Measurements from ENCODE around the gene AKR1C8.

The AKR1C8 gene

DNA sequence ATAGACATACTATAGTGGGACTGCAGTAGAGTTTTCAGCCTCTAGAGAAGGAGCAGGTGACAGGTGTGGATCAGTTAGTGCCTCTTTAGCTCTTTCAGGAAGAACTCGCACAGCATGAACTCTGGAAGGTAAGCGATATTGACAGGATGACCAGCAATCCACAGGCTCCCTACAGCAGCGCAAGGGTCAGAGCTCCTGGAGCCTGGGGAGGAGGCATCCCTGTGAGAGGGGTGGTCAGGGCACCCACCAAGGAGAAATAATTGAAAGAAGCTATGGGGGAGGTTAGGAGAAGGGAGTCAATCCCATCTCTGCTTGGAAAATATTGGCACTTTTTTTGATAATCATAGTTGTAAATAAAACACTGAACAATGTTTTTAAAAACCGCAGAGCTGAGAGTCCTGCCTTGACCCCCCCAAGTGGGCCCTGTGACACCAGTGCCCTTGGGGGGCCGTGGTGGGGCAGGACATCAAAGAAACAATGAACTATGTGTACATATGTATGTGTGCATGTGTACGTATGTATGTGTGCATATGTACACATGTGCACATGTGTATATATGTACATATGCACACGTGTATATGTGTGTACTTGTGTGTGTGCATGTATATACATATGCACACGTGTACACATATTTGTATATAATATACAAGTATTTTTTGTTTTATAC is 77.0 kb downstream of the AKR1C8 start:
- DNase-seq, result no peak

DNA sequence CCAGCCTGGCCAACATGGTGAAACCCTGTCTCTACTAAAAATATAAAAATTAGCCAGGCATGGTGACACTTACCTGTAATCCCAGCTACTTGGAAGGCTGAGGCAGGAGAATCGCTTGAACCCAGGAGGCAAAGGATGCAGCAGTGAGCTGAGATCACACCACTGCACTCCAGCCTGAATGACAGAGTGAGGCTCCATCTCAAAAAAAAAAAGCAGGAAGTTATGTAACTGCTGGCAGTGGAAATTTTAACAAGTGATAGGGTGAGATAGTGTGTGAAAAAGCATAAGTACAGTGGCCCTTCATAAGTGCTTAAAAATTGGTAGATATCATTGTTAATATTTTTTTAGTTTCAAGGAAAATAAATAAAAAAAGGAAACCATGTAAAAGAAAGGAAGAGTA is 78.4 kb downstream of the AKR1C8 start:
- DNase-seq, result no peak

DNA sequence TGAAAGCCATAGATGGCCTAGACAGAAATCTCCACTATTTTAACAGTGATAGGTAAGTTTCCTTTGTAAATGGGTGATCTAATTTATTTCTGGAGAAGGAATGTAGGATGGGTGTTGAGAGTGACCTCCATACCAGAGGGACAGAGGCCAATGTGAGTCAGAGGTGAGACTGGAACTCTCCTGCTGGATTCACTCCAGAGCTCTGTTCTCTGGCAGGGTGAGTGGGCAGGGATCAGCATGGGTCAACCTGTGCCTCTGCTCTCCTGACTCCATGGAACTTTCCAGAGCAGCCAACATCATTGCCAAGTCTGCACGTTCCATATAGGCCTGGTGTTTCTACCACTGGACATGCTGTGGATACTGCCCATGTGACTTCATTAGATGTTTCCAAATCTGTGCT is 79.3 kb downstream of the AKR1C8 start:
- no peak for DNase-seq
